HEK293 (cell line): ENCODE data around the gene CCDC57.

Experiments used
- CTCF ChIA-PET: fragments of 350-600 bp; formaldehyde crosslinking; extraction: SDS; loops from one replicate; lab custom pipeline; 2021; ENCODE audit warnings: antibody characterized with exemption; lab: Yijun Ruan, JAX
- POLR2A ChIA-PET: fragments of 300-600 bp; formaldehyde crosslinking; extraction: SDS; loops from one replicate; lab custom pipeline; 2020; ENCODE audit warnings: antibody characterized with exemption, inconsistent platforms; lab: Yijun Ruan, JAX
- H3K27ac ChIP-seq: fragments of 200-500 bp; sonication (Bioruptor generic); 2 replicates; pipeline ENCODE4 v1.5.1; 2014; ENCODE audit warnings: low read depth, low read length, control low read depth, inconsistent platforms; ENCODE audit errors: extremely low read depth
- H3K36me3 ChIP-seq, 2 experiments: fragments of 200-500 bp in 1 of 2; sonication (Bioruptor generic) in 1 of 2; 1 replicate in 1 of 2; 2 replicates in 1 of 2; pipeline ENCODE4 v1.5.1; 2014 to 2017; ENCODE audit warnings: inconsistent platforms in 2 of 2, low read length in 2 of 2; ENCODE audit not compliant: control insufficient read depth in 2 of 2, insufficient read depth in 1 of 2
- H3K4me1 ChIP-seq: fragments of 200-500 bp; sonication (Bioruptor generic); 2 replicates; pipeline ENCODE4 v1.5.1; 2014; ENCODE audit warnings: mild to moderate bottlenecking, low read length, inconsistent platforms; ENCODE audit not compliant: control insufficient read depth, insufficient read depth
- H3K4me3 ChIP-seq: 2 replicates; pipeline ENCODE4 v1.5.1; 2011; ENCODE audit warnings: low read depth, mild to moderate bottlenecking, control low read depth, low read length, moderate library complexity
- H3K9me3 ChIP-seq: fragments of 200-500 bp; sonication (Bioruptor generic); 2 replicates; pipeline ENCODE4 v1.5.1; 2014; ENCODE audit warnings: low read depth, low read length, inconsistent platforms; ENCODE audit not compliant: control insufficient read depth, insufficient read depth
- EGR2 ChIP-seq: fragments of 450-650 bp; formaldehyde crosslinking; IDR thresholded peaks from 2 replicates; pipeline ENCODE4 v1.5.1; 2016; ENCODE audit warnings: low read depth, missing biosample characterization, missing genetic modification characterization
- MYNN ChIP-seq: fragments of 450-650 bp; formaldehyde crosslinking; IDR thresholded peaks from 2 replicates; pipeline ENCODE4 v1.5.1; 2016; ENCODE audit warnings: missing biosample characterization, missing genetic modification characterization, borderline replicate concordance
- SCRT1 ChIP-seq: fragments of 450-650 bp; formaldehyde crosslinking; IDR thresholded peaks from 2 replicates; pipeline ENCODE4 v1.5.1; 2016; ENCODE audit warnings: missing biosample characterization, missing genetic modification characterization, borderline replicate concordance
- SCRT2 ChIP-seq: fragments of 450-650 bp; formaldehyde crosslinking; IDR thresholded peaks from 2 replicates; pipeline ENCODE4 v1.5.1; 2016; ENCODE audit warnings: missing biosample characterization, missing genetic modification characterization
- SETDB1 ChIP-seq: IDR thresholded peaks from one replicate; pipeline ENCODE4 v1.6.1; 2017; ENCODE audit warnings: mild to moderate bottlenecking, low read length, moderate library complexity, mixed read lengths; ENCODE audit not compliant: insufficient read length
- ZNF239 ChIP-seq: fragments of 450-650 bp; formaldehyde crosslinking; IDR thresholded peaks from 2 replicates; pipeline ENCODE4 v1.5.1; 2016; ENCODE audit warnings: missing biosample characterization, missing genetic modification characterization
- ZNF350 ChIP-seq: fragments of 450-650 bp; formaldehyde crosslinking; IDR thresholded peaks from 2 replicates; pipeline ENCODE4 v1.5.0; 2017; ENCODE audit warnings: missing biosample characterization, mild to moderate bottlenecking, missing genetic modification characterization
- ZNF426 ChIP-seq: fragments of 450-650 bp; formaldehyde crosslinking; IDR thresholded peaks from 2 replicates; pipeline ENCODE4 v1.5.1; 2017; ENCODE audit warnings: missing biosample characterization, missing genetic modification characterization, mild to moderate bottlenecking, inconsistent platforms, moderate library complexity
- ZNF843 ChIP-seq: fragments of 450-650 bp; formaldehyde crosslinking; IDR thresholded peaks from 2 replicates; pipeline ENCODE4 v1.5.1; 2016; ENCODE audit warnings: missing biosample characterization, missing genetic modification characterization
- TF ChIP-seq, protein P1 (sequence below): IDR thresholded peaks from 2 replicates; pipeline ENCODE4 v1.6.1; 2011; ENCODE audit warnings: mild to moderate bottlenecking, low read depth, low read length, borderline replicate concordance
- TF ChIP-seq, protein P2 (sequence below): fragments of 450-650 bp; formaldehyde crosslinking; IDR thresholded peaks from 2 replicates; pipeline ENCODE4 v1.5.1; 2016; ENCODE audit warnings: missing biosample characterization, missing genetic modification characterization
- TF ChIP-seq, protein P3 (sequence below): fragments of 450-650 bp; formaldehyde crosslinking; IDR thresholded peaks from 2 replicates; pipeline ENCODE4 v1.5.1; 2017; ENCODE audit warnings: missing biosample characterization, missing genetic modification characterization
- TF ChIP-seq, protein P4 (sequence below): fragments of 450-650 bp; formaldehyde crosslinking; IDR thresholded peaks from 2 replicates; pipeline ENCODE4 v1.5.1; 2016; ENCODE audit warnings: missing biosample characterization, missing genetic modification characterization, borderline replicate concordance

Gene CCDC57

DNA sequence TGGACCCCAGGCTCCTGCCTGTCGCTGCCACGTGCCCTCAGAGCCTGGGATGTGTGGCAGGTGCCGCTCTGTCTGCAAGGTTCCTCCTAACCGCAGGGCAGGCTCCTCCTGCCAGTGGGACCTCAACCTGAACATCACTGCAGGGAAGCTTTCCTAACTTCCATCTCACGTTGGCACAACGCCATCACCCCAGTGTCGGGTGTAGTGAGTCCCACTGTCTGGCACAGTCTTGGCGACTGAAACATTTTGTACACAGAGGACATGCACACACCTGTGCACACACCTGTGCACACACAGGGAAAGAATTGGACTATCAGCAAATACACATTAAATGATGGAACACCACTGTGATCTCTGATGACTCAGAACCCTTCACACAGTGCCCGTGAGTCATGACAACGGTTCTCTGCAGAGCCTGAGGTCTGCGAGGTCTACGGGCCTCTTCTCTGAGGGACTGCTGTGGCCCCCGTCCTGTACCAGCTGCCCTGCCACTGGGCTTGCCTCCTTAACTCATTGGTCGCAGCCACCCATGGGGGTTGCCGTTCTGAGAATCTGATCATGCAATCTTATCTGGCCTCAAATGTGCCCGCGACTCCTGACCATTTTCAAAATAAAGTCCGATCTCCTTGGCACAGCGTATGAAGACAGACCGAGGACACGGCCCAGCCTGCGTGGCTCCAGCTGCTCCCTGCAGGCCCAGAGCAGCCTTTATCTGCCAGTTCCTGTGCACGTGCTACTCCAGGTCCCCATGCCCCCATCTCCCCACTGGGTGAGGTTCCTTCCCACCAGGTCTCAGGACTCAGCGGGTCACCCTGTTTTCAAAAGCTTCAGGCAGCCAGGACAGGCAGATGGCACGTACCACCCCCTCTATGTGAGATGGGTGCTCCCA lies 7.6 kb downstream of the CCDC57 start (continued):
- TF ChIP-seq, protein P1, sequence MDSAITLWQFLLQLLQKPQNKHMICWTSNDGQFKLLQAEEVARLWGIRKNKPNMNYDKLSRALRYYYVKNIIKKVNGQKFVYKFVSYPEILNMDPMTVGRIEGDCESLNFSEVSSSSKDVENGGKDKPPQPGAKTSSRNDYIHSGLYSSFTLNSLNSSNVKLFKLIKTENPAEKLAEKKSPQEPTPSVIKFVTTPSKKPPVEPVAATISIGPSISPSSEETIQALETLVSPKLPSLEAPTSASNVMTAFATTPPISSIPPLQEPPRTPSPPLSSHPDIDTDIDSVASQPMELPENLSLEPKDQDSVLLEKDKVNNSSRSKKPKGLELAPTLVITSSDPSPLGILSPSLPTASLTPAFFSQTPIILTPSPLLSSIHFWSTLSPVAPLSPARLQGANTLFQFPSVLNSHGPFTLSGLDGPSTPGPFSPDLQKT, result no peak

DNA sequence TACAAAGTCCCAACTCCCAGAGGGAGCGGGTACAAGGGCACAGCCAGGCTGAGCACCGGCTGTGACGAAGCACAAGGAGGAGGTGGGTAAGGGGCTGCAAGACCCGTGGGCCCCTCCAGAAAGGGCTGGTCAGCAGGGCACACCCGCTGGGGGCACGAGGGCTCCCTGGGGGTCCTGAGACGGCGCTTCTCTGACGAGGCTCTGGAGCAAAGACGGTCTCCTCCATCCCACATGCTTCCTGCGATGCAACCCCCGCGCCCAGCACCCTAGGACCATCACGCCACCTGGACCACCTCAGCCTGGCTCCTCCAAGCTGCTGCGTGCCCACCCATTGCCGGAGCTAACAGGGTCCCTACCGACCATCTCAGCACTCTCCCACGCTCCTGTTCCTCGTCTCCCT lies 8.7 kb downstream of the CCDC57 start:
- Histone ChIP-seq H3K4me1 (peaks cover 5% of the 10 kb centered on the region; the same call in 1 of the 2 replicates), H3K36me3 (peaks cover 6 to 29% of the 10 kb centered on the region in 2 experiments; a peak in 2 of 3 replicates)
- POLR2A ChIA-PET, result interaction anchor here (1.1 kb wide), 1 partner anchor 16 kb away, joined by 7 read pairs; no protein-coding TSS in a partner anchor

More for the DNA sequence above, 8.7 kb downstream of the CCDC57 start:
- Histone ChIP-seq H3K4me3 (no peak overlapping the region), H3K9me3 (no peaks in the 10 kb centered on the region), H3K27ac (no peak overlapping the region)
- no peak for TF ChIP-seq EGR2 (tag by site-specific recombination)
- no peak for TF ChIP-seq ZNF843 (tag by site-specific recombination)
- no peak for TF ChIP-seq SETDB1
- TF ChIP-seq ZNF426, result no peak
- TF ChIP-seq, protein P2, sequence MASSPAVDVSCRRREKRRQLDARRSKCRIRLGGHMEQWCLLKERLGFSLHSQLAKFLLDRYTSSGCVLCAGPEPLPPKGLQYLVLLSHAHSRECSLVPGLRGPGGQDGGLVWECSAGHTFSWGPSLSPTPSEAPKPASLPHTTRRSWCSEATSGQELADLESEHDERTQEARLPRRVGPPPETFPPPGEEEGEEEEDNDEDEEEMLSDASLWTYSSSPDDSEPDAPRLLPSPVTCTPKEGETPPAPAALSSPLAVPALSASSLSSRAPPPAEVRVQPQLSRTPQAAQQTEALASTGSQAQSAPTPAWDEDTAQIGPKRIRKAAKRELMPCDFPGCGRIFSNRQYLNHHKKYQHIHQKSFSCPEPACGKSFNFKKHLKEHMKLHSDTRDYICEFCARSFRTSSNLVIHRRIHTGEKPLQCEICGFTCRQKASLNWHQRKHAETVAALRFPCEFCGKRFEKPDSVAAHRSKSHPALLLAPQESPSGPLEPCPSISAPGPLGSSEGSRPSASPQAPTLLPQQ, result no peak
- no peak for TF ChIP-seq SCRT1
- TF ChIP-seq, protein P3, sequence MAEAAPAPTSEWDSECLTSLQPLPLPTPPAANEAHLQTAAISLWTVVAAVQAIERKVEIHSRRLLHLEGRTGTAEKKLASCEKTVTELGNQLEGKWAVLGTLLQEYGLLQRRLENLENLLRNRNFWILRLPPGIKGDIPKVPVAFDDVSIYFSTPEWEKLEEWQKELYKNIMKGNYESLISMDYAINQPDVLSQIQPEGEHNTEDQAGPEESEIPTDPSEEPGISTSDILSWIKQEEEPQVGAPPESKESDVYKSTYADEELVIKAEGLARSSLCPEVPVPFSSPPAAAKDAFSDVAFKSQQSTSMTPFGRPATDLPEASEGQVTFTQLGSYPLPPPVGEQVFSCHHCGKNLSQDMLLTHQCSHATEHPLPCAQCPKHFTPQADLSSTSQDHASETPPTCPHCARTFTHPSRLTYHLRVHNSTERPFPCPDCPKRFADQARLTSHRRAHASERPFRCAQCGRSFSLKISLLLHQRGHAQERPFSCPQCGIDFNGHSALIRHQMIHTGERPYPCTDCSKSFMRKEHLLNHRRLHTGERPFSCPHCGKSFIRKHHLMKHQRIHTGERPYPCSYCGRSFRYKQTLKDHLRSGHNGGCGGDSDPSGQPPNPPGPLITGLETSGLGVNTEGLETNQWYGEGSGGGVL, result no peak
- no peak for TF ChIP-seq ZNF350
- TF ChIP-seq ZNF239, result no peak
- TF ChIP-seq, protein P4, sequence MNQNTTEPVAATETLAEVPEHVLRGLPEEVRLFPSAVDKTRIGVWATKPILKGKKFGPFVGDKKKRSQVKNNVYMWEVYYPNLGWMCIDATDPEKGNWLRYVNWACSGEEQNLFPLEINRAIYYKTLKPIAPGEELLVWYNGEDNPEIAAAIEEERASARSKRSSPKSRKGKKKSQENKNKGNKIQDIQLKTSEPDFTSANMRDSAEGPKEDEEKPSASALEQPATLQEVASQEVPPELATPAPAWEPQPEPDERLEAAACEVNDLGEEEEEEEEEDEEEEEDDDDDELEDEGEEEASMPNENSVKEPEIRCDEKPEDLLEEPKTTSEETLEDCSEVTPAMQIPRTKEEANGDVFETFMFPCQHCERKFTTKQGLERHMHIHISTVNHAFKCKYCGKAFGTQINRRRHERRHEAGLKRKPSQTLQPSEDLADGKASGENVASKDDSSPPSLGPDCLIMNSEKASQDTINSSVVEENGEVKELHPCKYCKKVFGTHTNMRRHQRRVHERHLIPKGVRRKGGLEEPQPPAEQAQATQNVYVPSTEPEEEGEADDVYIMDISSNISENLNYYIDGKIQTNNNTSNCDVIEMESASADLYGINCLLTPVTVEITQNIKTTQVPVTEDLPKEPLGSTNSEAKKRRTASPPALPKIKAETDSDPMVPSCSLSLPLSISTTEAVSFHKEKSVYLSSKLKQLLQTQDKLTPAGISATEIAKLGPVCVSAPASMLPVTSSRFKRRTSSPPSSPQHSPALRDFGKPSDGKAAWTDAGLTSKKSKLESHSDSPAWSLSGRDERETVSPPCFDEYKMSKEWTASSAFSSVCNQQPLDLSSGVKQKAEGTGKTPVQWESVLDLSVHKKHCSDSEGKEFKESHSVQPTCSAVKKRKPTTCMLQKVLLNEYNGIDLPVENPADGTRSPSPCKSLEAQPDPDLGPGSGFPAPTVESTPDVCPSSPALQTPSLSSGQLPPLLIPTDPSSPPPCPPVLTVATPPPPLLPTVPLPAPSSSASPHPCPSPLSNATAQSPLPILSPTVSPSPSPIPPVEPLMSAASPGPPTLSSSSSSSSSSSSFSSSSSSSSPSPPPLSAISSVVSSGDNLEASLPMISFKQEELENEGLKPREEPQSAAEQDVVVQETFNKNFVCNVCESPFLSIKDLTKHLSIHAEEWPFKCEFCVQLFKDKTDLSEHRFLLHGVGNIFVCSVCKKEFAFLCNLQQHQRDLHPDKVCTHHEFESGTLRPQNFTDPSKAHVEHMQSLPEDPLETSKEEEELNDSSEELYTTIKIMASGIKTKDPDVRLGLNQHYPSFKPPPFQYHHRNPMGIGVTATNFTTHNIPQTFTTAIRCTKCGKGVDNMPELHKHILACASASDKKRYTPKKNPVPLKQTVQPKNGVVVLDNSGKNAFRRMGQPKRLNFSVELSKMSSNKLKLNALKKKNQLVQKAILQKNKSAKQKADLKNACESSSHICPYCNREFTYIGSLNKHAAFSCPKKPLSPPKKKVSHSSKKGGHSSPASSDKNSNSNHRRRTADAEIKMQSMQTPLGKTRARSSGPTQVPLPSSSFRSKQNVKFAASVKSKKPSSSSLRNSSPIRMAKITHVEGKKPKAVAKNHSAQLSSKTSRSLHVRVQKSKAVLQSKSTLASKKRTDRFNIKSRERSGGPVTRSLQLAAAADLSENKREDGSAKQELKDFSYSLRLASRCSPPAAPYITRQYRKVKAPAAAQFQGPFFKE, result no peak
- no peak for TF ChIP-seq MYNN (tag by site-specific recombination)
- no peak for TF ChIP-seq SCRT2 (tag by site-specific recombination)
- CTCF ChIA-PET, result interaction anchor here (0.6 to 2.7 kb wide), 5 partner anchors 26 to 117 kb away, joined by 3 to 12 read pairs (median 6); partner anchors contain the start of gene SLC16A3
